GM08714 (cell line): ENCODE data around the gene SPRYD7.
"Not testable (repeated sequence)": the region's sequence is repeated elsewhere in the genome, so short reads cannot be mapped to it uniquely, and the experiment has no call there.

ENCODE experiments used
- H3K4me3 ChIP-seq: fragments of 200-500 bp; sonication (Bioruptor generic); 2 replicates; pipeline ENCODE4 v1.5.1; 2014; ENCODE audit warnings: mild to moderate bottlenecking, low read length, inconsistent platforms
- ZNF274 ChIP-seq: IDR thresholded peaks from 2 replicates; pipeline ENCODE4 v1.6.1; 2012; ENCODE audit warnings: mild to moderate bottlenecking, low read depth, low read length

Gene SPRYD7

GRCh38 chr13:49936075-49936967 lies at the start of gene SPRYD7:
TSS of gene SPRYD7 (minus strand) at chr13:49936340. CDS start at chr13:49936235, 105 bp downstream.
- peak within 1 kb of the TSS; percentile 88 for H3K4me3 ChIP-seq
- TF ChIP-seq ZNF274: no peak

GRCh38 chr13:49985129-49985528 lies 49.0 kb upstream of the SPRYD7 start:
- H3K4me3 ChIP-seq: no peak overlapping the region
- no peak for TF ChIP-seq ZNF274

- no peak for TF ChIP-seq ZNF274
- H3K4me3 ChIP-seq: no peak overlapping the region
Observed at GRCh38 chr13:49980266-49980665, 44.1 kb upstream of the SPRYD7 start.

- no peak for TF ChIP-seq ZNF274
- H3K4me3 ChIP-seq: no peak overlapping the region
Observed at GRCh38 chr13:49977992-49978391, 41.9 kb upstream of the SPRYD7 start.

GRCh38 chr13:49976314-49977258 lies 40.4 kb upstream of the SPRYD7 start:
- no peak for TF ChIP-seq ZNF274
- H3K4me3 ChIP-seq: no peak overlapping the region

- TF ChIP-seq ZNF274: no peak
- no peak overlapping the region for H3K4me3 ChIP-seq
Observed at GRCh38 chr13:49975826-49976225, 39.7 kb upstream of the SPRYD7 start.

GRCh38 chr13:49972709-49973108 lies 36.6 kb upstream of the SPRYD7 start:
- H3K4me3 ChIP-seq: no peak overlapping the region
- TF ChIP-seq ZNF274: no peak

GRCh38 chr13:49967456-49967855 lies 31.3 kb upstream of the SPRYD7 start:
- TF ChIP-seq ZNF274: no peak
- H3K4me3 ChIP-seq: no peak overlapping the region

- no peak for TF ChIP-seq ZNF274
- no peak overlapping the region for H3K4me3 ChIP-seq
Observed at GRCh38 chr13:49958321-49958720, 22.2 kb upstream of the SPRYD7 start.

- no peak for TF ChIP-seq ZNF274
Observed at GRCh38 chr13:49956131-49956530, 20.0 kb upstream of the SPRYD7 start.

GRCh38 chr13:49954674-49955455 lies 18.7 kb upstream of the SPRYD7 start:
- TF ChIP-seq ZNF274: no peak
- H3K4me3 ChIP-seq: no peak overlapping the region

More at GRCh38 chr13:49956131-49956530, 20.0 kb upstream of the SPRYD7 start:
- H3K4me3 ChIP-seq: no peak overlapping the region

GRCh38 chr13:49953560-49953959 lies 17.4 kb upstream of the SPRYD7 start:
- TF ChIP-seq ZNF274: no peak
- no peak overlapping the region for H3K4me3 ChIP-seq

- H3K4me3 ChIP-seq: no peak overlapping the region
- TF ChIP-seq ZNF274: no peak
Observed at GRCh38 chr13:49951754-49952535, 15.8 kb upstream of the SPRYD7 start.

GRCh38 chr13:49948777-49949270 lies 12.7 kb upstream of the SPRYD7 start:
- H3K4me3 ChIP-seq: not testable (repeated sequence)
